ENCODE results near the gene PPP1R1C.
"Not testable (repeated sequence)": the region's sequence is repeated elsewhere in the genome, so short reads cannot be mapped to it uniquely, and the experiment has no call there.

The PPP1R1C gene

GRCh38 chr2:182015334-182016109 lies 29.9 kb downstream of the PPP1R1C start:
- DNase-seq (ENCODE audit: low read depth) = no peak

DNA sequence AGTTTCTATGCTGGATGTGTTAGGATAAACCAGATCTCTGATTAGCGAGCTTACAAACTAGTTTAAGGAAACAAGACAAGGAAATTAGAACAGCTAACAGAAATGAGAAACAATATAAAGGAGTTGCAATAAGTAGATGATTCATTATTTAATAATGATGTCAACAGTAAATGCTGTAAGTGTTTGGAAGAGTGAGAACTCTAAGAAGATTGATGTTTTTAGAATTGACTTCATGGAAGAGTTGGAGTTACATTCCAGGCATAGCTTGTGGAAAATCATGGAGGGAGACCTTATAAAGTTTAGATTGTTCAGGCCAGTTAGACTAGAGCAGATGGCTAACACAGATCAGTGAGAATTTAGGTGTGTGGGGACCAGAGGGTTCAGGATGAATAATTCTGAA lies 32.6 kb downstream of the PPP1R1C start:
- no peak for DNase-seq (ENCODE audit: low read depth)

- no peak for DNase-seq (ENCODE audit: low read depth)
These were observed 34.1 kb downstream of the PPP1R1C start for GRCh38 chr2:182019731-182020130.

- DNase-seq (ENCODE audit: low read depth) = no peak
These were observed 34.8 kb downstream of the PPP1R1C start for GRCh38 chr2:182020286-182021070.

DNA sequence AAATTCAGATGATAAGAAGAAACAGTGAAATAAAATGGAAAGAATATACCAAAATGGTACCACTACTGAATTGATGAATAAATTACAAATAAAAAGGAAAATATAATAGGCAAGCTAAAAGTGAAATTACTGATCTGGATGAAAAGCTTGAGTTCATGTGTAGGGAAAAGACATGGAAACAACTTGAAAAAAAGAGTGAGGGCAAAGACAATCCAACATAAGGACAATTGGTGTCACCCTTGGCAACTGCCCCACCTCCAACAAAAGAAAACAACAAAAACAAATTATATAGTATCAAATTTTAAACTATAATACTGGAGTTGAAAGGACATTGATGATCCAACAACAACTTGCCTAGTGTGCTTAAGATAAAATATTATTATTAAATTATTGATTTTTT lies 37.6 kb downstream of the PPP1R1C start:
- no peak for DNase-seq (ENCODE audit: low read depth)

DNA sequence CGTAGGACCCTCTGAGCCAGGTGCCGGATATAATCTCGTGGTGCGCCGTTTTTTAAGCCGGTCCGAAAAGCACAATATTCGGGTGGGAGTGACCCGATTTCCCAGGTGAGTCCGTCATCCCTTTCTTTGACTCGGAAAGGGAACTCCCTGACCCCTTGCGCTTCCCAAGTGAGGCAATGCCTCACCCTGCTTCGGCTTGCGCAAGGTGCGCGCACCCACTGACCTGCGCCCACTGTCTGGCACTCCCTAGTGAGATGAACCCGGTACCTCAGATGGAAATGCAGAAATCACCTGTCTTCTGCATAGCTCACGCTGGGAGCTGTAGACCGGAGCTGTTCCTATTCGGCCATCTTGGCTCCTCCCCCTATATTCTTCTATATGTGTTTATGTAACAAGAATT lies 45.2 kb downstream of the PPP1R1C start:
- not testable (repeated sequence) for DNase-seq (ENCODE audit: low read depth)

GRCh38 chr2:182031956-182032355 lies 46.3 kb downstream of the PPP1R1C start:
- no peak for DNase-seq (ENCODE audit: low read depth)

- no peak for DNase-seq (ENCODE audit: low read depth)
These were observed 47.8 kb downstream of the PPP1R1C start for GRCh38 chr2:182033449-182033848.

GRCh38 chr2:182038576-182038975 lies 52.9 kb downstream of the PPP1R1C start:
- no peak for DNase-seq (ENCODE audit: low read depth)

DNA sequence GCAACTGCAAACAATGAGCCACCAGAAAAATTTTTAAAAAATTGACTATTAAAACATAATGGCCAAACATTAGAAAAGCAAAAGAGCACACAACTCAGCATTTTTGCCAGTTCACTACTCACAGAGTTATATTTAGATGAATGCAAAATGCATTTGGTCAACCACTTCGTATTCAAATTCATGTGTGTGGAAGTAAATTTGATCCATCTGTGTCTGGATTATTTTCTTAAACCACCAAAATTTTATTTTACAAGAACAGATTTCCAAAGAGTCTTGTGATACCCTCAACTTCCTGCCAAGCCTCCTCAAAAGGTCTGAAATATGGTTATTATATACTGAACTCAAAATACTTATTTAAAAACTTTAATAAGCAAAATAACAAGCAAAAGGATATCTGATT lies 57.4 kb downstream of the PPP1R1C start:
- DNase-seq (ENCODE audit: low read depth) = no peak

DNA sequence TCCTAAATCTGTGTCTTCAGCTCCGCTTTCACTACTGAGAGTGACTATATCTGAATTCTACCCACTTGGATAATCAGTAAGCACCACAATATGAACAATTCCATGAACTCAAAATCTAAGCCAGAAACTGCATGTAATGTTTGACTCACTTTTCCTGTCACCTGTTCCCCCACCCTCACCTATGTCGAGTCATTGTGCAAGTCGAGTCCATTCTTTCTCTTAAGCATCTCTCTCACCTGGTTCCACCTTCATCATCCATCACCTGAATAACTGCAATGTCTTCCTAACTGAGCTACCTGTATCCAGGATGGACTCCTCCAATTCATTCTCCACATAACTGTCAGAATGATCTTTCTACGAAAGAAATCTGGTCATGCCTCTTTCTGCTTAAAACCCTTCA lies 58.2 kb downstream of the PPP1R1C start:
- no peak for DNase-seq (ENCODE audit: low read depth)

DNA sequence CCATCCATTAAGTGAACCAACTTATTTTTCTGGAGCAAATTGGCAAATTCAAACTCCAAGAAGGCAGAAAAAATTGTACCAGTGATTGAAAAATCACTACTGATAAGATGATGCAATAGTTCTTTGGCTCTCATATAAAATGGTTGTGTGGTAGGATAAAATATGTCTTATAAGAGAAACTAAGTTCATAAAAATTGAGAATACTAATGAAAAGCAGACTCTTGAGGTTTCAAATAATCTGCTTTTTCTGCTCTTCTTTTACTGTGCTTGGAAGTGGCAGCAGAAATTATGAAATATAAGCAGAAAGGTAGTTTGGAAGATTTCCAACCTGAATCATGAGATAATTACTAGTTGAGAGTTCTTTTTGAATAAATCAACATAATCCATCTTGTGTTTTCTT lies 61.9 kb downstream of the PPP1R1C start:
- DNase-seq (ENCODE audit: low read depth) = no peak

GRCh38 chr2:182048088-182048487 lies 62.4 kb downstream of the PPP1R1C start:
- DNase-seq (ENCODE audit: low read depth) = no peak

DNA sequence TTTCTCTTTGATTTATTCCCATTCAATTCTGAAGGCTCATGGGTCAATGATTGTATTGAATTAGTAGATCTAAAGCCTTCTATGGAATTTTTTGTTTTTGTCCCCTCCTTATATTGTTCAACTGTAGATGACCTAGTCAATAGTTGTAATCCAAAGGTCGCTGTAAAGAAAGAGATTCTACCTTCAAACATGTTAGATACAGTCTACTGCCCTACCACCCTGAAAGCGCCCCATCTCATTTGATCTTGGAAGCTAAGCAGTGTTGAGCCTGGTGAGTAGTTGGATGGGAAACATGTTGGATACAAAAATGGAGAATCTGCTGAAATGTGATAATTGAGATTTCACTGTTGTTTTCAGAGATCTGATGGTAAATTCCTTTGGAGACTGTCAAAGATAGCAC lies 63.0 kb downstream of the PPP1R1C start:
- DNase-seq (ENCODE audit: low read depth) = no peak

DNA sequence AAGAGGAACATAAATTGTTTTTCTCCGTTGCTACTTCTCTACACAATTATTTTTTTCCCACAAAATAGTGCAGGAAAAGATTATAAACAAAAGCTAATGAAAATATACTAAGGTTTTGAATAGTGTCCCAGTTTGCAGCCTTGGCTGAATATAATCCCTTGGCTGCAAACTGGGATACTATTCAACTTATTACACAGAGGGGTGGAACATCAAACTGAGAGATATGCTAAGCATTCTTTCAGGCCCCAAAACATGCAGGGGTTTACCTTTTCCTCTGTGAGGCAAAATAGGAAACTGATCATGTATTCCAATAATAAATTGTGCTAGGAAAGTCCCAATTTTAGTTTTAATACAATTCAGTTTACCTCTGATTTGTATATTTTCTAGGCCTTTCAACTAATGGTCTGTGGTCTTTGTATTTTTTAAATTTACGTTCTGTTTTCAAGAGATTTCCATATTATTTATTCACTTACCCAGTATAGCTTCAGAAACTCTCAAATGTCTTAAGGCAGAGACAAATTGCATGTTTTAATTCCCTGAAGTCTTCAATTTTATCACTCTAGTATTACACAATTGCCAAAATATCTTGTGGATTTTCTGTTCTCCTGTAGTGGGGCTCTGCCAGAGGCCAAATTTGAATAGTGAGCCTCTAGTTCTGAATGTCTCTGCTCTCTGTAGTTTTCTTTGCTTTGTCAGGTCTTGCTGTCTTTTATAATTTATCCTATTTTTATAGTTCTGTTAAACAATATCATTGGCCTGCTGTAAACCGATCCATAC lies 63.9 kb downstream of the PPP1R1C start:
- DNase-seq (ENCODE audit: low read depth) = no peak

- no peak for DNase-seq (ENCODE audit: low read depth)
These were observed 64.9 kb downstream of the PPP1R1C start for GRCh38 chr2:182050333-182051135.

GRCh38 chr2:182055993-182056392 lies 70.3 kb downstream of the PPP1R1C start:
- DNase-seq (ENCODE audit: low read depth) = no peak

DNA sequence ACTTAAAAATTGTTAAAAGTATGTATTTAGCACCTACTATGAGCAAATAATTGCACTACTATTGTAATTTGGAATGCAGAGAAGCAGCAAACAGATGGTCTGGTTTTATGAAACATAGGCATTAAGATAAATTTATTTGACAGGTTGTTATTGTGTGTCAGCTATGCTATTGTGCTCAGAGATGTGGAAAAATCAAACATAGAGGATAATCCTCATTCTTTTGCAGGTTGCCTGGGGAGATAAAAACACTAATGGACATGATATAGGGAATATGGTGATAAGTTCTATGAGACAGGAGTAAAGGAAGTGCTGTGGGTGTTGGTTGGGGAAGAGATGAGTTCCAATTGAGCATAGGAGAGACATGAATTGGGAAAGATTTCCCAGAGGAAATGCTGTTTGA lies 71.3 kb downstream of the PPP1R1C start:
- no peak for DNase-seq (ENCODE audit: low read depth)

DNA sequence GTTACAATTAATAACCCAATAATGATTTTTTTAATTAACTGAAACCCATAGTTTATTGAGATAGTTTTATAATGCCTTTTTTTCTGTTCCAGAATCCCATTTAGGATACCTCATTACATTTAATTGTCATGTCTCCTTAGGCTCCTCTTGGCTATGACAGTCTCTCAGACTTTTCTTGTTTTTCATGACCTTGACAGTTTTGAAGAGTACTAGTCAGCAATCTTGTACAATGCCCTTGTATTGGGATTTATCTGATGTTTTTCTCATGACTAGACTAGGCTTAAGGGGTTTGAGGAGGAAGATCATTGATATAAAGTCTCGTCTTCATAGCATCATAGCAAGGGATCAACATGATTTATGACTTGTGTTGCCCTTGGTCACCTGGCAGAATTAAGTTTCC lies 72.4 kb downstream of the PPP1R1C start:
- no peak for DNase-seq (ENCODE audit: low read depth)

DNA sequence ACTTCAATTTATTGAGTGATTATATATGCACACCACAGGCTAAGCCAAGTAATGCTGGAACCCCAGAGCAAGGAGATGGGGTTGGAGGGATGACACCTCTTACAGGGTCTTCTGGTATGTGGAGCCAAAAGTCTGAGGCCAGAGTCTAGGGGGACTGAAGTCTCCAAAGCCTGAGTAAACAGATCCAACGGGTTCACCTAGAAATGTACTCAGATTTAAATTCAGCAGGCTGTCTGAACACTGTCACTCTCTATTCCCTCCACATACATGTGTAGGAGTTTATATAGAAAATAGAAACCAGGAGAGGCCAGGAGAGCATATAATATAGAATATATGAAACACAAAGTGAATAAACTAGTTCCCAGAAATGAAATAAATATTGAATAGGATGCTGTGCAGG lies 76.1 kb downstream of the PPP1R1C start:
- DNase-seq (ENCODE audit: low read depth) = no peak

GRCh38 chr2:182062329-182062972 lies 76.8 kb downstream of the PPP1R1C start:
- no peak for DNase-seq (ENCODE audit: low read depth)
